ENCODE measurements around the gene SLC10A4.
"Not testable (repeated sequence)": the region's sequence is repeated elsewhere in the genome, so short reads cannot be mapped to it uniquely, and the experiment has no call there.

Gene SLC10A4

DNA sequence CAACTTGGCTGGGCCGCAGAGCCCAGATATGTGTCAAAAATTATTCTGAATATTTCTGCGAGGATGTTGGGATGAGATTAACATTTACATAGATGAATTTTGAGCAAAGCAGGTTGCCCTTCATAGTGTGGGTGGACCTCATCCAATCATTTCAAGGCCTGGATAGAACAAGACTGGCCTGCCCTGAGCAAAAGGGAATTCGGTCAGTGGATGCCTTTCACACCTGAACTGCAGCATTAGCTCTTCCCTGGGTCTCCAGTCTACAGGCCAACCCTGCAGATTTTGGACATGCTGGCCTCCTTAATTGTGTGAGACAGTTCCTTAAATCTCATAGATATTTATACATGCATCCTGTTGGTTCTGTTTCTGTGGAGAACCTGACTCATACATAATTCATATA is 32.4 kb upstream of the SLC10A4 start:
- no peak for DNase-seq (ENCODE audit: low read depth in 1 of 2, low spot score in 1 of 2)
- Histone ChIP-seq H3K27me3 (ENCODE audit: insufficient read depth, poor library complexity, severe bottlenecking) (no peaks in the 10 kb centered on the region), H3K27ac (replicated peaks) (no peak overlapping the region), H3K4me3 (replicated peaks; ENCODE audit: insufficient read depth, low read length) (no peak overlapping the region)
- TF ChIP-seq, protein P1, sequence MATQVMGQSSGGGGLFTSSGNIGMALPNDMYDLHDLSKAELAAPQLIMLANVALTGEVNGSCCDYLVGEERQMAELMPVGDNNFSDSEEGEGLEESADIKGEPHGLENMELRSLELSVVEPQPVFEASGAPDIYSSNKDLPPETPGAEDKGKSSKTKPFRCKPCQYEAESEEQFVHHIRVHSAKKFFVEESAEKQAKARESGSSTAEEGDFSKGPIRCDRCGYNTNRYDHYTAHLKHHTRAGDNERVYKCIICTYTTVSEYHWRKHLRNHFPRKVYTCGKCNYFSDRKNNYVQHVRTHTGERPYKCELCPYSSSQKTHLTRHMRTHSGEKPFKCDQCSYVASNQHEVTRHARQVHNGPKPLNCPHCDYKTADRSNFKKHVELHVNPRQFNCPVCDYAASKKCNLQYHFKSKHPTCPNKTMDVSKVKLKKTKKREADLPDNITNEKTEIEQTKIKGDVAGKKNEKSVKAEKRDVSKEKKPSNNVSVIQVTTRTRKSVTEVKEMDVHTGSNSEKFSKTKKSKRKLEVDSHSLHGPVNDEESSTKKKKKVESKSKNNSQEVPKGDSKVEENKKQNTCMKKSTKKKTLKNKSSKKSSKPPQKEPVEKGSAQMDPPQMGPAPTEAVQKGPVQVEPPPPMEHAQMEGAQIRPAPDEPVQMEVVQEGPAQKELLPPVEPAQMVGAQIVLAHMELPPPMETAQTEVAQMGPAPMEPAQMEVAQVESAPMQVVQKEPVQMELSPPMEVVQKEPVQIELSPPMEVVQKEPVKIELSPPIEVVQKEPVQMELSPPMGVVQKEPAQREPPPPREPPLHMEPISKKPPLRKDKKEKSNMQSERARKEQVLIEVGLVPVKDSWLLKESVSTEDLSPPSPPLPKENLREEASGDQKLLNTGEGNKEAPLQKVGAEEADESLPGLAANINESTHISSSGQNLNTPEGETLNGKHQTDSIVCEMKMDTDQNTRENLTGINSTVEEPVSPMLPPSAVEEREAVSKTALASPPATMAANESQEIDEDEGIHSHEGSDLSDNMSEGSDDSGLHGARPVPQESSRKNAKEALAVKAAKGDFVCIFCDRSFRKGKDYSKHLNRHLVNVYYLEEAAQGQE (IDR thresholded peaks at IDR 0.05; ENCODE audit: insufficient replicate concordance, low read depth), result no peak
- TF ChIP-seq POLR2AphosphoS5 (IDR thresholded peaks at IDR 0.05; ENCODE audit: low read depth) (no peak), SPI1 (IDR thresholded peaks at IDR 0.05; ENCODE audit: borderline replicate concordance, low read depth) (no peak)

DNA sequence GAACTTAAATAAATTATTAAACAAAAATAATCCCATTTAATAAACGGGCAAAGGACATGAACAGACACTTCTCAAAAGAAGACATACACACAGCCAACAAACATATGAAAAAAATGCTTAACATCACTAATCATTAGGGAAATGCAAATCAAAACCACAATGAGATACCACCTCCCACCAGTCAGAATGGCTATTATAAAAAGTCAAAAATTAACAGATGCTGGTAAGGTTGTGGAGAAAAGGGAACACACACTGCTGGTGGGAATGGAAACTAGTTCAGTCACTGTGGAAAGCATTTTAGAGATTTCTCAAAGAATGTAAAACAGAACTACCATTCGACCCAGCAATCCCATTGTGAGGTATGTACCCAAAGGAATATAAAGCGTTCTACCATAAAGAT is 31.5 kb upstream of the SLC10A4 start:
- H3K27ac ChIP-seq (replicated peaks); H3K4me3 ChIP-seq (replicated peaks; ENCODE audit: insufficient read depth, low read length); H3K27me3 ChIP-seq (ENCODE audit: insufficient read depth, poor library complexity, severe bottlenecking); DNase-seq (ENCODE audit: low read depth in 1 of 2, low spot score in 1 of 2): not testable (repeated sequence)

DNA sequence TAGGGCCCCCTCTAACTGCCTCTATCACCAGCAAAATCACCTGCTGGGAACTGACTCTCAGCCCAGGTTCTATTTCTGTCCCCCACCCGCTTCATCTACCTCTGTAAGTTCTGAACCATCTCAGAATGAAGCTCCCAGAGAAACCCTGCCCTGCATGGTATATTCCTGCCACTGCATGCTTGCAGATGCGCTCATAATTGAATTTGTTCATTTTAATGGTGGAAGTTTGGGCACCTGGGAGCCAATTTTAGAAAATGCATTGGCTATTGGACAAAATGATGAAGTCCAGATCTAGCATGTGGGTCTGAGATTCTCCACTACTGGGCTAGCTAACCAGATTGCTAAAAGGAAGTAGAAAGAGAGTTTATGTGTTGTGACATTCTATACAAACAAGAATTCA is 28.6 kb upstream of the SLC10A4 start:
- TF ChIP-seq, protein P2, sequence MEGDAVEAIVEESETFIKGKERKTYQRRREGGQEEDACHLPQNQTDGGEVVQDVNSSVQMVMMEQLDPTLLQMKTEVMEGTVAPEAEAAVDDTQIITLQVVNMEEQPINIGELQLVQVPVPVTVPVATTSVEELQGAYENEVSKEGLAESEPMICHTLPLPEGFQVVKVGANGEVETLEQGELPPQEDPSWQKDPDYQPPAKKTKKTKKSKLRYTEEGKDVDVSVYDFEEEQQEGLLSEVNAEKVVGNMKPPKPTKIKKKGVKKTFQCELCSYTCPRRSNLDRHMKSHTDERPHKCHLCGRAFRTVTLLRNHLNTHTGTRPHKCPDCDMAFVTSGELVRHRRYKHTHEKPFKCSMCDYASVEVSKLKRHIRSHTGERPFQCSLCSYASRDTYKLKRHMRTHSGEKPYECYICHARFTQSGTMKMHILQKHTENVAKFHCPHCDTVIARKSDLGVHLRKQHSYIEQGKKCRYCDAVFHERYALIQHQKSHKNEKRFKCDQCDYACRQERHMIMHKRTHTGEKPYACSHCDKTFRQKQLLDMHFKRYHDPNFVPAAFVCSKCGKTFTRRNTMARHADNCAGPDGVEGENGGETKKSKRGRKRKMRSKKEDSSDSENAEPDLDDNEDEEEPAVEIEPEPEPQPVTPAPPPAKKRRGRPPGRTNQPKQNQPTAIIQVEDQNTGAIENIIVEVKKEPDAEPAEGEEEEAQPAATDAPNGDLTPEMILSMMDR (IDR thresholded peaks at IDR 0.05; ENCODE audit: insufficient read depth, low read length), result no peak
- no peak for TF ChIP-seq POLR2AphosphoS5 (IDR thresholded peaks at IDR 0.05; ENCODE audit: low read depth)
- no peak for TF ChIP-seq GABPA (IDR thresholded peaks at IDR 0.05; ENCODE audit: low read depth)
- TF ChIP-seq, protein P1 (IDR thresholded peaks at IDR 0.05; ENCODE audit: insufficient replicate concordance, low read depth), result no peak
- no peak for TF ChIP-seq SPI1 (IDR thresholded peaks at IDR 0.05; ENCODE audit: borderline replicate concordance, low read depth)
- Histone ChIP-seq H3K4me3 (replicated peaks; ENCODE audit: insufficient read depth, low read length) (no peak overlapping the region), H3K27ac (replicated peaks) (no peak overlapping the region), H3K27me3 (ENCODE audit: insufficient read depth, poor library complexity, severe bottlenecking) (no peaks in the 10 kb centered on the region)
- no peak for DNase-seq (ENCODE audit: low read depth in 1 of 2, low spot score in 1 of 2)

DNA sequence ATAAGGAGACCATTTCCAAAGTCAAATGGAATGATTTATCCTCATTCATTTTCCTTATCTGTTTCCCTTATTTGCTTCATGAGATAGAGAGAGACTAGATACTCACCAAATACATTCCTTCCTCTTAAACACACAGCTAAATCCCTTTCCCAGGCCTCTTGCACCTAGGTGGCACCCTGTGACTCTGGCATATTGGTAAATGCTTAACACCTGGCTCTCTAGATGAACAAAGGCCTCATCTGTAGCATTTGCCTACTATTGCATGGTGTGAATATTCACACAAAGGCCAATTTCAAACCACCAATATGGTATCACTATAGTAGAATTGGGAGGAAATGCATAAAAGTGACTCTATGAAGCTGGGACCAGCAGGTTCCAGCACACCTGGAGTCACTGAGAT is 22.1 kb upstream of the SLC10A4 start:
- TF ChIP-seq, protein P1 (IDR thresholded peaks at IDR 0.05; ENCODE audit: insufficient replicate concordance, low read depth), result no peak
- TF ChIP-seq SPI1 (IDR thresholded peaks at IDR 0.05; ENCODE audit: borderline replicate concordance, low read depth) (no peak), POLR2AphosphoS5 (IDR thresholded peaks at IDR 0.05; ENCODE audit: low read depth) (no peak), GABPA (IDR thresholded peaks at IDR 0.05; ENCODE audit: low read depth) (no peak)
- TF ChIP-seq, protein P2 (IDR thresholded peaks at IDR 0.05; ENCODE audit: insufficient read depth, low read length), result no peak
- H3K27me3 ChIP-seq (ENCODE audit: insufficient read depth, poor library complexity, severe bottlenecking), result no peaks in the 10 kb centered on the region
- H3K27ac ChIP-seq (replicated peaks), result no peak overlapping the region
- no peak overlapping the region for H3K4me3 ChIP-seq (replicated peaks; ENCODE audit: insufficient read depth, low read length)
- no peak for DNase-seq (ENCODE audit: low read depth in 1 of 2, low spot score in 1 of 2)
